ENCODE results near the gene EIF3B.
"Not testable (repeated sequence)": the region's sequence is repeated elsewhere in the genome, so short reads cannot be mapped to it uniquely, and the experiment has no call there.

Gene EIF3B

GRCh38 chr7:2379161-2379560, 24.5 kb downstream of the EIF3B start:
- DNase-seq: no peak

- no peak for DNase-seq
Measured at GRCh38 chr7:2379821-2380450, 25.3 kb downstream of the EIF3B start.

GRCh38 chr7:2380461-2380860, 25.8 kb downstream of the EIF3B start:
- no peak for DNase-seq

GRCh38 chr7:2381227-2381626, 26.6 kb downstream of the EIF3B start:
- DNase-seq: no peak

GRCh38 chr7:2381881-2382509, 27.4 kb downstream of the EIF3B start:
- DNase-seq: no peak

GRCh38 chr7:2383543-2384274, 29.1 kb downstream of the EIF3B start:
- DNase-seq: no peak

- DNase-seq: no peak
Measured at GRCh38 chr7:2384354-2385243, 30.0 kb downstream of the EIF3B start.

- not testable (repeated sequence) for DNase-seq
Measured at GRCh38 chr7:2386122-2386521, 31.5 kb downstream of the EIF3B start.

GRCh38 chr7:2386964-2387669, 32.5 kb downstream of the EIF3B start:
- DNase-seq: no peak

GRCh38 chr7:2387897-2388636, 33.4 kb downstream of the EIF3B start:
- DNase-seq: no peak

GRCh38 chr7:2388637-2388954, 34.0 kb downstream of the EIF3B start:
- DNase-seq: no peak

GRCh38 chr7:2390020-2390816, 35.6 kb downstream of the EIF3B start:
- DNase-seq: not testable (repeated sequence)

GRCh38 chr7:2393706-2394105, 39.1 kb downstream of the EIF3B start:
- no peak for DNase-seq

GRCh38 chr7:2394566-2395082, 40.0 kb downstream of the EIF3B start:
- DNase-seq: no peak

GRCh38 chr7:2398506-2398905, 43.9 kb downstream of the EIF3B start:
- no peak for DNase-seq

- no peak for DNase-seq
Measured at GRCh38 chr7:2399848-2400587, 45.4 kb downstream of the EIF3B start.

GRCh38 chr7:2402687-2403013, 48.0 kb downstream of the EIF3B start:
- DNase-seq: no peak

- DNase-seq: peak; percentile 80 to 94
Measured at GRCh38 chr7:2403014-2403717, 48.5 kb downstream of the EIF3B start, which contains the start of gene CHST12. Gene CHST12 (plus strand): TSS chr7:2403611. CDS start chr7:2432640, 29,029 bp downstream.
